Measurements from ENCODE around the gene ARHGAP6. TPM values are rescaled to one million over a fixed set of nuclear protein-coding genes. Genes with fewer than 3 reads are reported as not detected.

ARHGAP6 gene
- polyA plus RNA-seq, 1 experiment: 1.3 TPM

- peak; percentile 56 for TF ChIP-seq CTCF (IDR thresholded peaks at IDR 0.05; ENCODE audit: insufficient read depth, low read depth, low read length)
- Histone ChIP-seq H3K36me3 (ENCODE audit: control insufficient read depth, insufficient read depth, low read length) (no peaks in the 10 kb centered on the region), H3K27me3 (ENCODE audit: control insufficient read depth, insufficient read depth, low read length) (no peaks in the 10 kb centered on the region), H3K4me3 (ENCODE audit: low read depth, low read length) (no peak overlapping the region)
- ChIA-PET CTCF (interaction anchor here (0.5 to 2.5 kb wide), 14 partner anchors 12 to 385 kb away, joined by 3 to 16 read pairs (median 3); no protein-coding TSS in a partner anchor), POLR2A (interaction anchor here (0.6 kb wide), 1 partner anchor 376 kb away, joined by 3 read pairs; no protein-coding TSS in a partner anchor)
- DNase-seq (ENCODE audit: low read depth): no peak
These were observed 284.3 kb downstream of the ARHGAP6 start for GRCh38 chrX:11381464-11381863.

GRCh38 chrX:11380187-11380844 is 285.4 kb downstream of the ARHGAP6 start:
- no peak for DNase-seq (ENCODE audit: low read depth)
- no peaks in the 10 kb centered on the region for H3K27me3 ChIP-seq (ENCODE audit: control insufficient read depth, insufficient read depth, low read length)
- POLR2A ChIA-PET: no interaction called here
- no peaks in the 10 kb centered on the region for H3K36me3 ChIP-seq (ENCODE audit: control insufficient read depth, insufficient read depth, low read length)
- H3K4me3 ChIP-seq (ENCODE audit: low read depth, low read length): no peak overlapping the region
- CTCF ChIA-PET: interaction anchor here (0.6 to 2.5 kb wide), 10 partner anchors 8 to 386 kb away, joined by 3 to 16 read pairs (median 4); no protein-coding TSS in a partner anchor
- TF ChIP-seq CTCF (IDR thresholded peaks at IDR 0.05; ENCODE audit: insufficient read depth, low read depth, low read length): no peak

- CTCF ChIA-PET: no interaction called here
These were observed 289.6 kb downstream of the ARHGAP6 start for GRCh38 chrX:11376163-11376562.

GRCh38 chrX:11375614-11376119 is 290.1 kb downstream of the ARHGAP6 start:
- TF ChIP-seq CTCF (IDR thresholded peaks at IDR 0.05; ENCODE audit: insufficient read depth, low read depth, low read length): no peak
- no peaks in the 10 kb centered on the region for H3K36me3 ChIP-seq (ENCODE audit: control insufficient read depth, insufficient read depth, low read length)
- no peak overlapping the region for H3K4me3 ChIP-seq (ENCODE audit: low read depth, low read length)
- DNase-seq (ENCODE audit: low read depth): no peak
- CTCF ChIA-PET: interaction anchor here (0.6 kb wide), 1 partner anchor 238 kb away, joined by 3 read pairs; no protein-coding TSS in a partner anchor
- POLR2A ChIA-PET: no interaction called here
- H3K27me3 ChIP-seq (ENCODE audit: control insufficient read depth, insufficient read depth, low read length): no peaks in the 10 kb centered on the region

More at GRCh38 chrX:11376163-11376562, 289.6 kb downstream of the ARHGAP6 start:
- POLR2A ChIA-PET: no interaction called here
- TF ChIP-seq CTCF (IDR thresholded peaks at IDR 0.05; ENCODE audit: insufficient read depth, low read depth, low read length): no peak
- Histone ChIP-seq H3K4me3 (ENCODE audit: low read depth, low read length) (no peak overlapping the region), H3K27me3 (ENCODE audit: control insufficient read depth, insufficient read depth, low read length) (no peaks in the 10 kb centered on the region), H3K36me3 (ENCODE audit: control insufficient read depth, insufficient read depth, low read length) (no peaks in the 10 kb centered on the region)
- DNase-seq (ENCODE audit: low read depth): no peak

GRCh38 chrX:11374570-11374969 is 291.1 kb downstream of the ARHGAP6 start:
- no peak for DNase-seq (ENCODE audit: low read depth)
- H3K36me3 ChIP-seq (ENCODE audit: control insufficient read depth, insufficient read depth, low read length): no peaks in the 10 kb centered on the region
- H3K27me3 ChIP-seq (ENCODE audit: control insufficient read depth, insufficient read depth, low read length): no peaks in the 10 kb centered on the region
- no peak for TF ChIP-seq CTCF (IDR thresholded peaks at IDR 0.05; ENCODE audit: insufficient read depth, low read depth, low read length)
- H3K4me3 ChIP-seq (ENCODE audit: low read depth, low read length): no peak overlapping the region
- ChIA-PET CTCF (interaction anchor here (0.6 kb wide), 1 partner anchor 237 kb away, joined by 4 read pairs; no protein-coding TSS in a partner anchor), POLR2A (no interaction called here)

All from BJ (cell line).